Amniotic stem cell (primary cell): ENCODE results near the gene GAD2.

Experiments used
- DNase-seq: peaks from one replicate; lab custom pipeline; 2025; lab: John Stamatoyannopoulos, UW

GAD2 gene

DNA sequence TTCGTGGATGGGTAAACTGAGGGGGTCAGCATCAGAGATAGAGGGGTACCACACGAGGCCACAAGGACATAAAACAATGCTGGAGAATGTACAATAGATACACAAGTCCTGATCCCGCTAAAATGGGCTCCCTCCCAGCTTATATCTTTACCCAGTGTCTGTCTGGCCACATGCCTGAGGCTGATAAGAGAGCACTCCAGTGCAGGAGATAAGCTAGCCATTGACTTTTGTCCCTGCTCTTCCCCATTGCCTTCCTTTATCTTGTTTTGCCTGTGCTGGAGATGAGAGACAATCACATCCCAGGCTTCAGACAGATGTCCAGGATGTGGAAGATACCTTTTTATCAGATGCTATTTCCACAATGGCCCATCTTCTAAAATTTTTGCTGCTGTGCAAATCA is 6.0 kb downstream of the GAD2 start:
- no peak for DNase-seq

DNA sequence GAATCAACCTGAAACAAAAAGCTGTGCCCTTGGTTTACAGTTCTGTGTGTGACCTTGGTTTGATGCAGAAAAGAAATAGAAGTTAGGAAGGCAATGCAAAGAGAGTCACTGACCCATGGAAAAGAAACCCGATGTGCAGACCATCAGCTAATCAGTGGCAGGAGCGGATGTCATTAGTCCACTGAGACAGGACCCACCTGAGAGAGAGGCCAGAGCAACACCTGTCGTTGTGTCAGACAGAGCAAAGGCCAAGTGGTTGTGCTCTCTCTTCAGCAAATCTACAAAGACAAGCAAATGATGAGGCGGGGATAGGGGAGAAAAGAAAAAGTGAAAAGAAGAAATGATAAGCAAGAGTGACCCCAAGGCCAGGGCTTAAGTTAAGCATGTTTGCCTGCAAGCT is 8.7 kb downstream of the GAD2 start:
- DNase-seq, result no peak

DNA sequence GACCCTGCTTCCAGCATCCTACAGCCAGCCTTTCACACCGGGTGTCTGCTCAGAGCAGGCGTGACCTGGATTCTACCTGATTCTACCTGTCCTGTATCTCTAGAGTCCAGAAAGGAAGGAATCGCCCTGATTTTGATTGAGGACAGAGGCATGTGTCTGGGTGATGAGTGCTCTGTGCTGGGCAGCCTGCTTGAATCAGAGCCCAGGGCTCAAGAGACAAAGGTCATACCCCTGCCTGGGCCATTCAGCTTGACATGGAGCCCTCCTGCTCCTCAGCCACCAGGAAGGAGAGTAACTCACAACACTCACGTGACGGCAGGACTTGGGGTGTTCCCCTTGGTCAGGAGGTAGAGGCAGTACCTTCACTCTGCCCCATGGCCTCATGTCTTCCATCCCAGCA is 11.2 kb downstream of the GAD2 start:
- DNase-seq, result no peak

DNA sequence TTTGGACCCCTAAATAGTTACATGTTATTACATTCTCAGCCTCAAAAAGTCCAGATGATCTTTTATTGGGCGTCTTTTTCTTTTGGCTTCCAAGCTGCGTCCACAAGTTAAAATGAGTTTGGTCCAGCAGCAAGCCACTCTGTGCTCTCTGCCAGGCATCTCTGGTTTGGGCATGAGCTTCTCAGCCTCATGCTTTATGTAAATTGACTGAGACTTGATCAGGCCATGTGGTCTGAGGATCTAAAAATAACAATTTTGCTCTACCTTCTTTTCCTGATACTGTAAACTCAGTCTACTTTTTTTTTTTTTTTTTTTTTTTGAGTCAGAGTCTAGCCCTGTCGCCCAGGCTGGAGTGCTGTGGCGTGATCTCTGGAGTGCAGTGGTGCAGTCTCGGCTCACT is 15.6 kb downstream of the GAD2 start:
- no peak for DNase-seq

DNA sequence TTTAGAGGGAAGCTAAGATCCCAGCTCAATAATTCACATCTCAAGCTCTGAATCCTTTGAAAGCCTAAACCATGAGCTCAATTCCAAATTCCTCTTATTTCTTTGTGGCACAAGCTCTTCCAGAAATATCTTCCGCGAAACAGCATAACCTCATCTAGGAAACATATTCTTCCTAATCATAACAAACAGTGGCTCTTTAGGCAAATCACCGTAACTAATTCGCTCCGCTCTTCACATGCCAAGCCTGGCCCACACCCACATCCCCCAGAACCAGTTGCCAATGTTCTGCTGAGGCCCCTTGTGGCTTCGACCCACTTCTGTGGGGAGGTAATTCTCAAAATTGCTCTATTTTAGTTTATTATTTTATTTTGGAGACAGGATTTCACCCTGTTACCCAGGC is 19.2 kb downstream of the GAD2 start:
- no peak for DNase-seq

DNA sequence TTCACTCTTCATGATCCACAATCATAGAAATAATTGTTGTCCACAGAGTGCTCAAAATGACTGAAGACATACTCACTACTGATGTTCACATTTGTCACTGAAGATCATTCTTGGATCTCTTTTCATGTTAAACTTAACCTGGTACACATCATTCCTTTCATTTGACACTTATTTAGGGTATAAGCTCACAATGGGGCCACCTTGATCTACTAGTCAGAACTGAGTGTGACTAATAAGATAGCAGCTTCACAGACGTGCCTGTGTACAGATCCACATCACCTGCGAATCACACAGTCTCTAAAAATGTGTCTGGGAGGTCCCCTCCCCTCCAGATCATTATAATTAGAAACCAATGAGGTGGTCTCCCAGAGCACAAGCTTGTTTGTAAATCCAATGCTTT is 21.8 kb downstream of the GAD2 start:
- no peak for DNase-seq

DNA sequence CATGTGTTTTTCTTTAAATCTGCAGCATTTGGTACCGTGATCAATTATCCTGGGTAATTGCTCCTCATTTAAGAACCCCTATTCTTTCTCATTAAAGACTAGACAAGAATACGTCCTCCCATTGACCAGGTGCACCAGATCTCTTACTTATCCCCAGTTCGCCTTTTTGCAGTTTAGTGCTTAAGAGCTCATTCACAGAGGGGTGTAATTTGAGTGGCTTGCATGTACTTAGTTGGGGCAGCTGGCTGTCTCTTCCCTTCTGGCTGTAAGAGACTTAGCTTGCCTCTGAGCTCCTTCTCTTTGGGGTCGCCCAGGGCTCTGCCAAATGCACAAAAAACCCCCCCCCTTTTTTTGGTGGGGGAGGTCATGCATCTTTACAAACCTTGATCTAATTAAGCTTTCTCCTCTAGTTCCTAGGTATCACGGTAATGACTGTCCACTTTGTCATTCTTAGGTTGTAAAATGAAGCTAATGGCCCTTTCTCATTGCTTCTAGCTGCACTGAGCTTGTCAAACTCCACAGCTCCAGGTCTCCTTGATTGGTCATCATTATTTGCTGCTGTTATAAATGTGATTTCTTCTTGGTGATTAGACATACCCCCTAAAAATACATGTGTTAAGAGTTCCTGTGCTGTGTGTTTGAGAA is 26.3 kb downstream of the GAD2 start:
- no peak for DNase-seq

DNA sequence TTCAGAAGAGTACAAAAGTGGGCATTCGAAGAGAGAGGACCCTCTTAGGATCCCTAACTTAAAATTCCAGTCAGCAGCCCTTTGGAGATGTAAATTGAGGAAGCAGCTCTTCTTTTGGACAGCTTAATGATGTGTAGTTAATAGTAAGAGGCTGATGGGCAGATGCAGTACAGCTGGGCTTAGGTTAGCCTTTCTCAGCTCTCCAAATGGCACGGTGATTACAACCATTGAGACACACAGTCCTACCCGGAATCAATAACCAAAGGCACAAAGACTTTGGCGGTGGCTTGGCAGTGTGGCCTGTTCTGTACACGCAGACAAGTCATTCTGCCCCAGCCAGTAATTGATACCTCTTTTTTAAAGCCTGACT is 26.8 kb downstream of the GAD2 start:
- DNase-seq, result no peak

DNA sequence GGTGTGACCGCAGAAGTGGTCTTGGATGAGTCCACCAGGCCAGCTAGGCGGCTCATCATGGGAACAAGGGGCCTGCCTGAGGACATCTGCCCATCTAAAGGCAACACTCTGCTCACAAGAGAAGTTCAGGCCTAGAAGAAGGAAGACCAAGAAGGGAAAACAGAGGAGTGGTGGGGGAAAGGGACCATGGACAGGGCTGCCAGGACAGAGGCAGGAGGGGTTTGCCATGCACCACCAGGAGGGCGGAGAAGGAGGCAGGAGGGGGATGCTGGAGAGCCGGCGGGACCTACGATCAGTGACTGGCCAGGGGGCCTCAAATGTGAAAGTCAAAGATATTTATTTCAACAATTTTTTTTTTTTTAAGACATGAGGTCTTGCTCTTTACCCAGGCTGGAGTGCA is 33.1 kb downstream of the GAD2 start:
- DNase-seq, result no peak

DNA sequence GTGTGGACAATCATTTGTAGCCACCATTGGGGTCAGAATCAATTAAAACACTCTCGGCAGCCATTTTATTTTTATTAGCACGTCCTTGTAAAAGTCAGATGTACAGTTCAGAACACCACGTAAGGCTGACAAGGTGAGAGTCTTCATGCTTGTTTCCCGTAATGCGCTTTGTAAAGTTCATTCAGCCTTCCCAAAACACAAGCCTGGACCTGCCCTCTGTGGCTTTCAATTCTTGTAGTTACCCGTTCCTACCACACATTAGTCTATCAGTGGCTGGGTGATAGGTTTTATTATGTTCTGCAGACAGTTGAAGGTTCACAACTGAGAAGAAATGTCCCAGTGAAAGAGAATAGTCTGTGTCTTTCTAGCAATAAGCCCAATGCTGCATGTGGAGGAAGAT is 35.4 kb downstream of the GAD2 start:
- DNase-seq, result no peak

DNA sequence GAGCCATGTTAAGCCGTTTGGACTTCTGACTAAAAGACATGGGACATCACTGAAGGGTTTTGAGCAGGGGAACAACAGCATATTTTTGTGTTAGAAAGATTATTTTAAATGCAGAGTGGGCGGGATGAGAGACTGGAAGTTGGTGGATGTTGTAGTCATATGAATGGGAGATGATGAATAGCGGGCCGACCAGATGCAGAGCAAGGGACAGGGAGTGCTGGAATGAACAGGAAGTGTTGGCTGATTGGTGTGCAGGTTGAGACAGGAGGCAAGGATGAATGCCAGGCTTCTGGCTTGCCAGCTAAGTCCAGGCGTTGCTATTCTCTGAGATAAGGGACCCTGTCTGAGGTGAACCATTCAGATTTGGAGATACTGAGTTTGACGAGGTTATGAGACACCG is 38.0 kb downstream of the GAD2 start:
- DNase-seq, result no peak

DNA sequence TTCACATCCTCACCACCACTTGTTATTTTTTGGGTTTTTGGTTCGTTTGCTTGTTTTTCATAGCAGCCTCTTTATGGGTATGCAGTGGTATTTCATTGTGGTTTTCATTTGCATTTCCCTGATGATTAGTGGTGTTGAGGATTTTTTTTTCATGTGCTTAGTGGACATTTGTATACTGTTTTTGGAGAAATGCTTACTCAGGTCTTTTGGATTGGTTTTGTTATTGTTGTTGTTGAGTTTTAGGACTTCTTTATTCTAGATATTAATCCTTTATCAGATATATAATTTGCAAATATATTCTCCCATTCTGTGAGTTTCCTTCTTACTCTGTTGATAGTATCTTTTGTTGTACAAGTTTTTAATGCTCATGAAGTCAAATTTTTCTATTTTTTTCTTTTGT is 42.8 kb downstream of the GAD2 start:
- DNase-seq, result no peak

DNA sequence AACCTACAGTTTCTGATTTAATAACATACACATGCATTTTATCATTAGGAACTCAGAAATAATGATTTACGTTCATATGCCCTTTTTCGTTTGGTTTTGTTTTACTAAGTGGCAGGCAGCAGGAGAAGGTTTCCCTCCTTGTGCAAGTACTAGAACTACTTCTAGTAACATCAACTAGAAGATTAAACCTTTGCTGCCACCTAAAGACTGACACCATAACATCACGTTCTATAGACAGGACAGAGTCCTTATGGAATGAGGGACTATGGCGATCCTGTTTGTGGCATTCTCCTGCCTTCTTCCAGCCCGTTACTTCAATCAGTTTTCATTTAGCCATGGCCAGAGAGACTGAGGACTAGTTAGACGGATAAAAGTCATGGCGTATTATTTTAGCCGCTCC is 53.2 kb downstream of the GAD2 start:
- no peak for DNase-seq

DNA sequence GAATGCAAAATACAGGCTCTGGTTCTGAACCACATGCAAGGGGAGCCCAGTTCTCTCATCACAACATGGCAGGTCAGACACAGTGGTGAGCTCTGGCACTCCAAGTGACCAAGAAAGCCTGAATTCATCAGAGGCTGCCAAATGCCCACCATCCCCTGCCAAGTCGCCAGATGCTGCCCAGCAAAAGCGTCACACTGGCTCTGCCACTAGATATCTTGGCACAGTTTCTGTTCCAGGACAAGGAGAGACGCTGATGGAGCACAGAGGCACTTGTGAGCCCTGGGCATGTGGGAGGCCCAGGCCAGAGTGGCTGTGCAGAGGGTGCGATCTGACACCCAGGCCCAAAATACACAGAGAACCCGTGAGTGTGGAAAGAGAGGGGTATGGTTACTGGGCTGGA is 57.8 kb downstream of the GAD2 start:
- no peak for DNase-seq

DNA sequence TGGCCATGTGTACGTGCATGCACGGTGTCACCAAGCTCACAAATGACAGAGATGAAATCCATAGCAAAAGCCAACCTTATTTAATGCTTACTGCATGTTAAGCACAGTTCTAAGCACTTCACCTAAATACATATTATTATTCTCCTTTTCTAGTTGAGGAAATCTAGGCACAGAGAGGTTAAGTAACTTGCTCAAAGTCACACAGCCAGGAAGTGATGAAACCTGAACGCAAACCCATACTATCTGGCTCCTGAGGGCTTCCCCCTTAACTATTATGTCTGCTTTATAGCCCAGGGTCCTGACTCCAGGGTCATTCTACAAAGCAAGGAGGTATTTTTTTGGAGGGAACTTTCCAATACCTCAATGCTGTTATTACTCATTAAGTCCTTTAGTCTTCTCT is 61.7 kb downstream of the GAD2 start:
- DNase-seq, result no peak

DNA sequence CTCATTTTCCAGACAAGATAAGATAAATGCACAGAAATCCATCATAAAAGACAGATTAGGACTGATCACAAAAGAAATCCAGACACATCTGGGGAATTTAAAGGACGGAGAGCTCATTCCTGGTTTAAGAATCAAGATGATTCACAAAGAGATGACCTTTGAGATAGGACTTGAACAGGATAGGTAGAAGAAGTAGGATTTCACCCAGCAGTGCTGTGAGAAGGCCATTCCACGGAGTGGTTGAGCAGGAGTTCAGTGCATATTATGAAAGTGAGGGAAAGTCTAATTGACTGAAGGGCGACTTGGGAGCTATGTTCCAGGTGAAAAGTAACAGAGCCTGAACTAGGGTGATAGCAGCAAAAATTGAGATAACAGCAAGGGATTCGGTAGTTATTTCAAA is 73.7 kb downstream of the GAD2 start:
- no peak for DNase-seq

DNA sequence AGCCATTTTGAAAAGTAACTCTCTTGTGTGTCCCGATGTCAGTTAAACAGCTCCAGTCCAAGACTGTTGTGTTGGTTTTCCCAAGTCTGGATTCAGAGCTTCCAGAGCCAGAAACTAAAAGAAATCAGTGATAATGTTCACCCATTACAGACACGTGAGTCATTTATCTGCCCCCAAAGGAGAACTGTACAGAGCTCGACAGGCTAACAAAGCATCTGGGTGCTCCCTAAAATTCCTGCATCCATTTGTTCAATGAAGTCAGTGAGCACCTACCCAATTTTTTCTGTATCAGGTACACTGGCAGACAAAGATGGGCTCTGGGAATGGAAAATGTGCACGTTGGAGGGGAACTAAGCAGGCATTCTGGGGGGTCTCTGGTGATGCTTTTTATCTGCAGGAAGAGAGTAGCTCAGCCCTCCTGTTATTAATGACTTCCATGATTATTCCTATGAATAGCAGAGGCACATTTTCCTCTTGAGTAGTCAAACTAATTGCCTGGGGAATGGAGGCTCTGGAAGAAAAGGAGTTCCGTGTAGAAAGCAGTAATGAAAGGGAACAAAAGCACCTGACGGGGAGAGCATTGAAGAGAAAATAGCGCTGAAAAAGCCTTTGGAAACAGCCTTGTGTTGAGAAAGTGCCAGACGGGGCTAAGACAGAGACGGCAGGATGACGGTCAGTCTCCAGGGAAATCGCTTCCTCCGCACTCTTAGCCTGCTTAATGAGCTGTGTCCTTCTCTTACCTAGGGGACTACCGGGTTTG is 75.3 kb downstream of the GAD2 start:
- no peak for DNase-seq

DNA sequence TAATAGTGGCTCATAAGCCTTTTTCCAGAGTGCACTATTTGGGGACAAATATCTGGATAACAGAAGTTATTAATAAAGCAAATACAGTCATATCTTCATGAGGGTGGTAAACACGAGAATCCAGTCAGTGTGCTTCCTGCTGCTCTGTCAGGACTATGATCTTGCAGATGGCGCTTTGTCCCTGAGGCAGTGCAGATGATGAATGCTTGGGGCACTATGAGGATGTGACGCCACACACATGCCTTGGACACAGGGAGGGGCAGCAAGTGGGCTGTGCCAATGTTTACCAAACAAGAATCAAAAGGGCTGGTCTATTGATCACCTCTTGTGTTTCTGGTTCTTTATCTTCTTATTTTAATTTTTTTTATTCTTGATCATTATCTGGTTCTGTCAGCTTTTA is 79.8 kb downstream of the GAD2 start:
- no peak for DNase-seq

DNA sequence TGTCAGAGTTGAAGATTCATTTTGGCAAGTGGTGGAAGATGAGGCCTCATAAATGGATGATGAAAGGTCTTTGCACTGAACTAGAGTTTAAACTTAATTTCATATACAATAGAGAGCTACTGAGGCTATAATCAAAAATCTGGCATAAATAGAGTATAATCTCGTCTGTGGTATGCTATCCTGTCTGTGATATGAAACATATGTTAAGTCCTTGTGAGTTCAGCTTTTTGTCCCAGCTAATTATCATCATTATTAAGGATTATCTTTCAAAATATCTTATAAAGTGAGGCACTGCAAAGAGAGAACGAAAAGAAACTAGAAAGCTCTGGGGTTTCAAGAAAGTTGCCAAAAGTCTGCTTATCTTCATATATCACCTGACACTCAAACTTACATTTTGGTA is 83.4 kb downstream of the GAD2 start:
- DNase-seq, result no peak

DNA sequence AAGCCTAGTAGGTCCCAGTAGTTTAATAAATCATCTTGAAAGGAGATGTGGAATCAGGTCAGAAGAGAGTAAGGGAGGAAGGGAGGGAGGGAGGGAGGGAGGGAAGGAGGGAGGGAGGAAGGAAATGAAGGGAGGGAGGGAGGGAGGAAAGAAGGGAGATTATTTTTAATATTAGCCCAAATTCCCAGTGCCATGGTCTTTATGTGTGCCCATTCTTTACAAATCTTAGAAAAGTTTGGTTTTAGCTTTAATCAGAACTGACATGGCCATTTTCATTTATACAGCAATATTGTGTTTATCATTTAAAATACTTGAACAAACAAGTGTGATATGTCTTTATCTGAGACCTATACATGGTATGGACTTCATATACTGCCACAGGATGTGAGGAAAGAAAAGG is 86.8 kb downstream of the GAD2 start:
- no peak for DNase-seq

DNA sequence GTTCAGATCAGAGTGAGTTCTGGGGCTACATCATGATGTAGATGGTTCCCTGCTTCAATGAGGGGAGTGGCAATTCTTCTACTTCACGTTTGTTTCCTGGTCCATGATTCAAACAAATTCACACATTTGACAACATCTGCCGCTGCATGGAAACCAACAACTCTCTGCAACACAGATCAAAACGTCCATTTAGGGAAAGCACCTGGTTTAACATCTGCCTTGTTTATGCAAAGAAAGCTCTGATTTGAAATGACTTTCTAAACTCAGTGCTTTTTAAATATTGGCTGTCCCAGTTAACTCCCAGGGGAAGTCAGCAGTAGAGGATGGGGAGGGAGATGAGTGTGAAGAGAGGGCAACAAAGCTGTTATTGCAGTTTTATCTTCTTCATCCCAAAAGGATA is 93.8 kb downstream of the GAD2 start:
- no peak for DNase-seq

DNA sequence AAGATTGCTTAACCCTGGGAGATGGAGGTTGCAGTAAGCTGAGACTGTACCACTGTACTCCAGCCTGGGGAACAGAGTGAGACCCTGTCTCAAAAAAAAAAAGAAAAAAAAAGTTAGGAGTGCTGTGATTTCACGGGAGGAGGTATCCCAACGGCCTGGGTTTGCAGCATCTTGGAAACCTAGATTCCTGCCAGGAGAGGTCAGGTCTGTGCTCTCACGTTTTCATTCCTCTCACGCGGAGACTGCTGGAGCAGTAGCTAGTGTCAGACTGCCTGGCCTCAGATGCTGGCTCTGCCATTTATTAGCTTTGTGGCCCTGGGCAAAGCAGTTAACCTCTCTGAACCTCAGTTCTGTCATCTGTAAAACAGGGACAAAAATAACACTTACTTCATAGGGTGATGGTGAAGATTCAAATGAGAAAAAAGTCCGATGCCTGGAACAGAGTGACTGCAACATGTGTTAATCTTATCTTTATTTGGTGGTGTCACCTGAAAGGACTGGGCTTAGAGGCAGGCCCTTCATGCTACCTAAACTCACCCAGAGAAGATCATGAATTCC is 94.9 kb downstream of the GAD2 start:
- DNase-seq, result no peak

DNA sequence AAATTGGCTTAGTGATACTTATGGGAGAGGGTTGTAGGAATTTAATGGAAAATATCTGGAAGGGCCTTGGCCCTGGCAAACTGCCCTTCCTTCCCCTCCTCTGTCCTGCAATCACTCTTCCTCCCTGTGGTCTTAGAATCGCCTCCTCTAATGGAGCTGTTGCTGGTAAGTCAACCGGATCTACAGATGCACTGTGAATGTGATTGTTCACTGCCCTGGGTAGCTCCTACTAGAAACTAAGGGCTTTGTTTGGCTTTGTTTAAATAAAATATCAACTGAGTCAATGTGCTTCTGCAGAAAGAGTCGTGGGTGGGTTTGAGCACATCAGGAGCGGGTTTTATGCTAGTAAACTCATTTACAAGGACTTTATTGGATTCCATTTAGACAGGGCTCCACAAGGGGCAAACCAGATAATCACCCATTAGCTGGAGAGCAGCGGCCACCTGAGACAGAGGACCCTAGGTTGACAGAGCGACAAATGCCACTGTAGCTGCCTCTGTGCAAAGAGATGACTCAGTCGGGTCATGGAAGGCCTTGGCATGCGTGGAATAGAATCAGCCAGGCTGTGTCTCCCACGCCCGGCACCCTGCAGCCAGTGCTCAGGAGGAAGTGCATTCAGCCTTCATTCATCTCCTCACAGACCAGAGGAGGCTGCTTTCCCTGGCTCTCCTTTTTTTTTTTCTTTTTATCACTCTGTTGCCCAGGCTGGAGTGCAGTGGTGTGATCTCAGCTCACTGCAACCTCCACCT is 97.9 kb downstream of the GAD2 start:
- no peak for DNase-seq
